Measurements from ENCODE around the gene RIPPLY1.

The RIPPLY1 gene

DNA sequence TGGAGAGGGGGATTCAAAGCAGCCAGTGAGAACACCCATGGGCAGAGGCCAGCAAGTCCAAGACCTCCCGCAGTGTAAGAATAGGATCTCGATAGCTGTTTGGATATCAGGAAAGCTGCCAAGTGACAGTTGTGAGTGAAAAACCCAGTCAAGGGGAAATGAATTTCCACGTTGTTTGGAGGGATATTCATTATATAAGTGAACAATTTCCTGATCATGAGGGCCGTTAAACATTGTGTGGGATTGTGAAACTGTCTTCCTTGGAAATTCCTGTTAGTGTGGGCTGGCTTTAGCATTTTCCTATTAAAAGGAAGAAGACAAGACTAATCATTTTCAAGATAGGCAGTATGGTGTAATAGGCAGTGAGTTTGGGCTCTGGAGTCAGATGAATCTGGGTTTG, 32.0 kb upstream of the RIPPLY1 start:
- Histone ChIP-seq H3K36me3 (no peaks in the 10 kb centered on the region), H3K4me1 (no peaks in the 10 kb centered on the region), H3K4me3 (no peak overlapping the region), H3K27ac (no peak overlapping the region), H3K9me3 (no peaks in the 10 kb centered on the region), H3K27me3 (no peaks in the 10 kb centered on the region)
- DNase-seq: no peak
- TF ChIP-seq, protein P1, sequence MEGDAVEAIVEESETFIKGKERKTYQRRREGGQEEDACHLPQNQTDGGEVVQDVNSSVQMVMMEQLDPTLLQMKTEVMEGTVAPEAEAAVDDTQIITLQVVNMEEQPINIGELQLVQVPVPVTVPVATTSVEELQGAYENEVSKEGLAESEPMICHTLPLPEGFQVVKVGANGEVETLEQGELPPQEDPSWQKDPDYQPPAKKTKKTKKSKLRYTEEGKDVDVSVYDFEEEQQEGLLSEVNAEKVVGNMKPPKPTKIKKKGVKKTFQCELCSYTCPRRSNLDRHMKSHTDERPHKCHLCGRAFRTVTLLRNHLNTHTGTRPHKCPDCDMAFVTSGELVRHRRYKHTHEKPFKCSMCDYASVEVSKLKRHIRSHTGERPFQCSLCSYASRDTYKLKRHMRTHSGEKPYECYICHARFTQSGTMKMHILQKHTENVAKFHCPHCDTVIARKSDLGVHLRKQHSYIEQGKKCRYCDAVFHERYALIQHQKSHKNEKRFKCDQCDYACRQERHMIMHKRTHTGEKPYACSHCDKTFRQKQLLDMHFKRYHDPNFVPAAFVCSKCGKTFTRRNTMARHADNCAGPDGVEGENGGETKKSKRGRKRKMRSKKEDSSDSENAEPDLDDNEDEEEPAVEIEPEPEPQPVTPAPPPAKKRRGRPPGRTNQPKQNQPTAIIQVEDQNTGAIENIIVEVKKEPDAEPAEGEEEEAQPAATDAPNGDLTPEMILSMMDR (IDR thresholded peaks at IDR 0.05): no peak
- intact Hi-C loops (cut with DNase I; ENCODE audit: low total_unique reads): no loop called here

DNA sequence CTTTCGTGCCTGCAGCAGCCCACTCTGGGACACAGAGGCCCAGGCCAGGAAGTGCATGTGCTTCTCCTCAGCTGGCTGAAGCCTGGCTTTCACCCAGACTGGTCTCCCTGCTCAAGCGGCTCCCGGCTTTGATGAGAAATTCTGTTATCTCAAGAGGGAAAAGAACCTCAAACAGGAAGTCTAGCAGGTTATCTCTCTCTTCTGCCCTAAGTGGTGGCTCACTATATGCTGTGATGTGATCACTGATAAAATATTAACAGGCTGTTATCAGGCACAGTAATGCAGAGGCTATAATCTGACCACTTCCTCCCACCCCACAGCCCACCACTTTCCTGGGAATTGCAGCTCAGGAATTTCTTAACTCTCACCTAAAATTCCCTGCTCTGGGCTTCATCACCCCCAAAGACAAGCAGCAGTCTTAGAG, 30.4 kb upstream of the RIPPLY1 start:
- TF ChIP-seq, protein P1 (IDR thresholded peaks at IDR 0.05): no peak
- peak in 1 of 2 donors; percentile 19 for DNase-seq
- Histone ChIP-seq H3K4me3 (no peak overlapping the region), H3K36me3 (no peaks in the 10 kb centered on the region), H3K27ac (no peak overlapping the region), H3K9me3 (no peaks in the 10 kb centered on the region), H3K27me3 (no peaks in the 10 kb centered on the region), H3K4me1 (no peaks in the 10 kb centered on the region)
- intact Hi-C loops (cut with DNase I; ENCODE audit: low total_unique reads): no loop called here

DNA sequence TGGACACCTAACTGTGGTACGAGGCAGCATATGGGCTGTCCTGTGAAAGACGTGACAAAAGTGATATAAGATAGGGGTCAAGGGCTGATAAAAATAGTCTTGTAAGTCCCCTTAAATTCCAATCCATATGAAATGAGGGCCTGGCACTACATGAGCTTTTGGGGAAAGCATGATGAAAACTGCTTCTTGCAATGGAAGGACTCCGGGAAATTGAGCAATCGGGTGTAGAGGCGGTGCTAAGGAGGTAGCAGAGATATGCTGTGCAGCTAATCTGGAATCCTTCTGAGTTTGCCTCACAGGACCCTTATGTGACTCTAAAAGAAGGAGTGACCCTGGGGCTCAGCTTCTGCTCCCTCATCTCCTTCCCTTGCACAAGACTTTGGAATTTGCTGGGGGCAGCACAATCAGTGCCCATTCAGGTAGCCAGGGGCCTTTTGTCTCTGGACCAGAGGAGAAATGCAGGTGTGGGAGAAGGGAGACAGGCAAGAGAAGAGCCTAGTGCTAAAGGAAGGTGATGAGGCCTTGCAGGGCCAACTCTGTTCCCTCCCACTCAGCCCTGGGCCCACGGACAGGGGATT, 29.9 kb upstream of the RIPPLY1 start:
- H3K4me3 ChIP-seq: no peak overlapping the region
- H3K36me3 ChIP-seq: no peaks in the 10 kb centered on the region
- H3K9me3 ChIP-seq: no peaks in the 10 kb centered on the region
- H3K27ac ChIP-seq: no peak overlapping the region
- peak in 1 of 2 donors; percentile 20 for DNase-seq
- intact Hi-C loops (cut with DNase I; ENCODE audit: low total_unique reads): no loop called here
- TF ChIP-seq, protein P1 (IDR thresholded peaks at IDR 0.05): no peak
- no peaks in the 10 kb centered on the region for H3K4me1 ChIP-seq
- no peaks in the 10 kb centered on the region for H3K27me3 ChIP-seq

DNA sequence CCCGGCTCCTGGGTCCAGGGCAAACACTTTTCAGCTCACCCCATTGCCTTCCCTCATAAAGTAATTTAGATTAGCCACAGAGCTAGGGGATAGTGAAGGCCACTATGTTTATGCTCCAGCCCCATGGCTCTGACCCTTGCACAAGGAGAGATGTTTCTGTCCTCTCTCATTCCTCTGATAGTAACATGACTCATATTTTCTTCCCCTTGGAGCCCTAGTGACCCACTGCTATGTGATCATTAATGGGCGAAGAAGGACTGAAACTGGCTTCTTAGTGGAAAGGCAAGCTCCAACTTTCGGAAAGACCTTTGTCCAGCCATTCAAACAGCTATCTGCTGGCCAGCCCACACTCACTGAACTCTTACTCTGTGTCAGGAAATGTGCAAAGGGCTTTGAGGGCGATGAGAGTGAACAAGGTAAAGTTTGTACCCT, 29.4 kb upstream of the RIPPLY1 start:
- H3K27ac ChIP-seq: no peak overlapping the region
- DNase-seq: no peak
- H3K36me3 ChIP-seq: no peaks in the 10 kb centered on the region
- TF ChIP-seq, protein P1 (IDR thresholded peaks at IDR 0.05): no peak
- no peaks in the 10 kb centered on the region for H3K9me3 ChIP-seq
- no peaks in the 10 kb centered on the region for H3K4me1 ChIP-seq
- intact Hi-C loops (cut with DNase I; ENCODE audit: low total_unique reads): no loop called here
- H3K4me3 ChIP-seq: no peak overlapping the region
- no peaks in the 10 kb centered on the region for H3K27me3 ChIP-seq

DNA sequence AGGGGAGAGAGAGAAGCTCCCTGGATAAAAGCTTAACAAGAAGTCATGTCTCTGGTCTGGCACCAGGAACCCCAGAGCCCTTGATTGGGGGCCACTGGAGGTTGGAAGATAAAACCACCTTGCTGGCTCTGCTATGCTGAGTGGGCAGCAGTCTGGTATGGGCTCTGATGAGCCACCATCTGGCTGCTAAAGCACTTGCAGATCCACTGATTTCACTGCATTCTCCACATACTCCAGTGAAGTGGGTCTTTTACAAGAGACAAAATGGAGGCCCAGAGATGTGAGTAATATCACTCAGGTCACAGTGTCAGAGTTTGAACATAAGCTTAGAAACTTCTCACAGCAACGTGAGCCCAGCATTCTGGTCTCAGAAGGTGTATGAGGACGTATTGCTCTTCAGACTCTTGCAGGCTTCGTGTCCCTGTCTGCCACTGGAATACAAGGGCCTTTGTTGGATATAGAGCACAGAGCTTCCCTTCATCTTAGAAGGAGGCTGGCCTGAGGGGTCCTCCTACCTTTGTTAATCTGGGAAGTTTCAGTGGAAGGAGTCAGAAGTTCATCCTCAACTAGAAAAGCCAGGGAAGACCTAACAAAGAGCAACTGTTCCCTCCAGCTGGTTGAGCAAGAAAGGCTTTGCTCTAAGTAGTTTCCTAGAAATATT, 28.8 kb upstream of the RIPPLY1 start:
- no peaks in the 10 kb centered on the region for H3K27me3 ChIP-seq
- DNase-seq: no peak
- H3K27ac ChIP-seq: no peak overlapping the region
- no peak overlapping the region for H3K4me3 ChIP-seq
- TF ChIP-seq, protein P1 (IDR thresholded peaks at IDR 0.05): no peak
- H3K9me3 ChIP-seq: no peaks in the 10 kb centered on the region
- intact Hi-C loops (cut with DNase I; ENCODE audit: low total_unique reads): no loop called here
- H3K4me1 ChIP-seq: no peaks in the 10 kb centered on the region
- H3K36me3 ChIP-seq: no peaks in the 10 kb centered on the region
